ENCODE results near the gene ARNT2.

Gene ARNT2

DNA sequence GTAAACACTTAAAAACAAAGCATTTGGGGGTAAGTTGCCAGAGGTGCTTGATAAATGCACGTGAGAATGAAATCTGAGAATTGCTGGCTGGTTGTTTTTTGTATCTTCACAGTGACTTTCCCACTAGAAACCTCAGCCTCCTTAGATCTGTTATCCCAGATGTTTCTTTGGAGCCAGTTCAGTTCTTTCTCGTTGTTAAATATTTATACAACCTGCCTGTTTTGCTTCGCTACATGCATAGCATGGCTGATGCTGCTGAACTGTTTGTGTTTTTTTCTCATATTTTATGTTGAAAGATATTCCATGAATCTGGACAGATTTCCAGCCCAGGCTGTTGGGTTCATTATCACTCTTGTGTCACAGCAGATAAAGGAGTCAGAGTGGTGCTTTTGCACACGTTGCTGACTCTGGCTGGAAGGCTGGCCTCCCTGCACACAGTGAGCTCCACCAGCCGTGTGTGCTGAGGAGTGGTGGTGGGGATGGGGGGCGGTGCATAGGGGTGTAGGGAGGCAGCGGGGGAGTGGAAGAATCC lies 80.2 kb downstream of the ARNT2 start:
- Histone ChIP-seq H3K27me3 (ENCODE audit: insufficient read depth, low read length) (no peaks in the 10 kb centered on the region), H3K4me2 (ENCODE audit: low read length) (no peak overlapping the region), H2AFZ (ENCODE audit: low read length) (no peak overlapping the region), H3F3A (ENCODE audit: insufficient read depth, low read length) (no peaks in the 10 kb centered on the region), H3K9ac (ENCODE audit: low read length) (no peak overlapping the region), H3K9me3 (ENCODE audit: low read length) (no peaks in the 10 kb centered on the region), H3K9me2 (ENCODE audit: low read depth, low read length) (no peaks in the 10 kb centered on the region), H4K20me1 (ENCODE audit: insufficient read depth, low read length) (no peaks in the 10 kb centered on the region), H3K36me3 (ENCODE audit: insufficient read depth, low read length) (no peaks in the 10 kb centered on the region), H3K79me2 (ENCODE audit: insufficient read depth, low read length) (no peaks in the 10 kb centered on the region), H3K4me1 (ENCODE audit: insufficient read depth, low read length, severe bottlenecking) (no peaks in the 10 kb centered on the region), H3K4me3 (ENCODE audit: low read depth, low read length, poor library complexity, severe bottlenecking) (no peak overlapping the region), H3K27ac (ENCODE audit: low read depth, low read length, poor library complexity, severe bottlenecking) (no peak overlapping the region)
- TF ChIP-seq EZH2 (IDR thresholded peaks at IDR 0.05; ENCODE audit: borderline replicate concordance, low read length) = no peak
- TF ChIP-seq, protein P1, sequence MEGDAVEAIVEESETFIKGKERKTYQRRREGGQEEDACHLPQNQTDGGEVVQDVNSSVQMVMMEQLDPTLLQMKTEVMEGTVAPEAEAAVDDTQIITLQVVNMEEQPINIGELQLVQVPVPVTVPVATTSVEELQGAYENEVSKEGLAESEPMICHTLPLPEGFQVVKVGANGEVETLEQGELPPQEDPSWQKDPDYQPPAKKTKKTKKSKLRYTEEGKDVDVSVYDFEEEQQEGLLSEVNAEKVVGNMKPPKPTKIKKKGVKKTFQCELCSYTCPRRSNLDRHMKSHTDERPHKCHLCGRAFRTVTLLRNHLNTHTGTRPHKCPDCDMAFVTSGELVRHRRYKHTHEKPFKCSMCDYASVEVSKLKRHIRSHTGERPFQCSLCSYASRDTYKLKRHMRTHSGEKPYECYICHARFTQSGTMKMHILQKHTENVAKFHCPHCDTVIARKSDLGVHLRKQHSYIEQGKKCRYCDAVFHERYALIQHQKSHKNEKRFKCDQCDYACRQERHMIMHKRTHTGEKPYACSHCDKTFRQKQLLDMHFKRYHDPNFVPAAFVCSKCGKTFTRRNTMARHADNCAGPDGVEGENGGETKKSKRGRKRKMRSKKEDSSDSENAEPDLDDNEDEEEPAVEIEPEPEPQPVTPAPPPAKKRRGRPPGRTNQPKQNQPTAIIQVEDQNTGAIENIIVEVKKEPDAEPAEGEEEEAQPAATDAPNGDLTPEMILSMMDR (IDR thresholded peaks at IDR 0.05; ENCODE audit: low read length) = no peak

DNA sequence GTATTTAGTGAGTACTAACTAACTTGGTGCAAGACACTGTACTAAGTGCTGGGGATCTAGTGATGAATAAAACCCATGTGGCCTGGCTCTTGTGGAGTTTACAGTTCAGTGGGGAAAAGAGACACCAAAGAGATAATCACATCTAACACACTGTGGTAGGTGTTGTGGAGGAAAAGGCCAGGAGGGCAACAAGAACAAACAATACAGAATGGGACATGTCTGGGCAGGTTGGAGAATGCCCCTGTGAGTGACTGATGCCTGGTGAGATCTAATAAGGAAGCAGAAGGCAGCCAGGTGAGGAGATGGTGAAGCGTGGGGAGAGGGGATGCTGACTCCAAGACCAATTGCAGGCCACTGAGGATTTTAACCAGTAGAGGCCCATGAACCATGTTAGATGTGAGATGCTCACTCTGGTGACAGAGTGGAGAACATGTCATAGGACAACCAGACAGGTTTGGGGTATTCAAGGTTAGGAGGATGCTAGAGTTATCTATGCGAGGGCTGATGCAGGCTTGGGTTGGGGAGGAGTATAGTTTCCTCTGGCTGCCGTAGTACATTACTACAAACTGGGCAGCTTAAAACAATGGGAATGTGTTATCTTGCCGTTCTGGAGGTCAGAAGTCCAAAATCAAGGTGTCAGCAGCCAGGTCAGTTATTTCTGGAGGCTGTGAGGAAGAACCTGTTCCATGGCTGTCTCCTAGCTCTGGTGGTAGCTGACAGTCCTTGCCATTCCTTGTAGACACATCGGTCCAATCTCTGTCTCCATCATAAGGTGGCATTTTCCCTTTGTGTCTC lies 81.4 kb downstream of the ARNT2 start:
- no peaks in the 10 kb centered on the region for H3K27me3 ChIP-seq (ENCODE audit: insufficient read depth, low read length)
- H4K20me1 ChIP-seq (ENCODE audit: insufficient read depth, low read length) = no peaks in the 10 kb centered on the region
- H2AFZ ChIP-seq (ENCODE audit: low read length) = no peak overlapping the region
- no peak overlapping the region for H3K9ac ChIP-seq (ENCODE audit: low read length)
- no peaks in the 10 kb centered on the region for H3K9me2 ChIP-seq (ENCODE audit: low read depth, low read length)
- no peak overlapping the region for H3K4me2 ChIP-seq (ENCODE audit: low read length)
- TF ChIP-seq EZH2 (IDR thresholded peaks at IDR 0.05; ENCODE audit: borderline replicate concordance, low read length) = no peak
- TF ChIP-seq, protein P1 (IDR thresholded peaks at IDR 0.05; ENCODE audit: low read length) = no peak
- H3K9me3 ChIP-seq (ENCODE audit: low read length) = no peaks in the 10 kb centered on the region
- H3K36me3 ChIP-seq (ENCODE audit: insufficient read depth, low read length) = no peaks in the 10 kb centered on the region
- no peaks in the 10 kb centered on the region for H3K4me1 ChIP-seq (ENCODE audit: insufficient read depth, low read length, severe bottlenecking)
- H3K79me2 ChIP-seq (ENCODE audit: insufficient read depth, low read length) = no peaks in the 10 kb centered on the region
- no peak overlapping the region for H3K4me3 ChIP-seq (ENCODE audit: low read depth, low read length, poor library complexity, severe bottlenecking)
- H3F3A ChIP-seq (ENCODE audit: insufficient read depth, low read length) = no peaks in the 10 kb centered on the region
- H3K27ac ChIP-seq (ENCODE audit: low read depth, low read length, poor library complexity, severe bottlenecking) = no peak overlapping the region

DNA sequence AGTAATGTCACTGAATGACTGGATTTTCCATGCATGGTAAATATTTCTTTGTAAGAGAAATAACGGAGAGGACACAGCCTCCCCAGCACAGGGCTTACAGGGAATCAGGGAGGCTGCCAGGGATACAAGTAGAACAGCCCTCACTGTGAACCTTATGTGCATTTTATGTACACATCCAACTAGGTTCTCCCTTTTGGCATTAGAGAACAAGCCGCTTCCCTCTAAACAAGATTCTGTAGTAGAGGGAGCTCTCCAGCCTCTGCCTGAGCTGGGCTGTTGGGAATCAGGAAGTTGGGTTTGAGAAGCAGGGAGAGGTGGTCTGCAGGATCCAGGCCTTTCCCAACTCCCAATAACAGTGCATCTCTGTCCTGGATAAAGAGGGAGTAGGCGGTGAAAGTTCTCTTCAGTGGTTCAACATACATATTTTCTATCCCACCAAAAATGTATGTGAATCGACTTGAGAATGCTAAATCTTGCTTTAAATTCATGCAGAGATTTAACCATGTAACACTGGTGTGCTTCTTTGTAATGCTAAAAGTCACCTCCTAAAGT lies 83.7 kb downstream of the ARNT2 start:
- no peak overlapping the region for H3K27ac ChIP-seq (ENCODE audit: low read depth, low read length, poor library complexity, severe bottlenecking)
- H3F3A ChIP-seq (ENCODE audit: insufficient read depth, low read length) = no peaks in the 10 kb centered on the region
- H3K79me2 ChIP-seq (ENCODE audit: insufficient read depth, low read length) = no peaks in the 10 kb centered on the region
- no peaks in the 10 kb centered on the region for H3K9me3 ChIP-seq (ENCODE audit: low read length)
- H3K27me3 ChIP-seq (ENCODE audit: insufficient read depth, low read length) = no peaks in the 10 kb centered on the region
- H3K4me3 ChIP-seq (ENCODE audit: low read depth, low read length, poor library complexity, severe bottlenecking) = no peak overlapping the region
- no peaks in the 10 kb centered on the region for H3K4me1 ChIP-seq (ENCODE audit: insufficient read depth, low read length, severe bottlenecking)
- H3K4me2 ChIP-seq (ENCODE audit: low read length) = no peak overlapping the region
- H3K36me3 ChIP-seq (ENCODE audit: insufficient read depth, low read length) = no peaks in the 10 kb centered on the region
- H4K20me1 ChIP-seq (ENCODE audit: insufficient read depth, low read length) = no peaks in the 10 kb centered on the region
- no peak for TF ChIP-seq EZH2 (IDR thresholded peaks at IDR 0.05; ENCODE audit: borderline replicate concordance, low read length)
- TF ChIP-seq, protein P1 (IDR thresholded peaks at IDR 0.05; ENCODE audit: low read length) = no peak
- H2AFZ ChIP-seq (ENCODE audit: low read length) = no peak overlapping the region
- H3K9ac ChIP-seq (ENCODE audit: low read length) = no peak overlapping the region
- no peaks in the 10 kb centered on the region for H3K9me2 ChIP-seq (ENCODE audit: low read depth, low read length)

Measured in OCI-LY1 (cell line).